Lower leg skin (tissue), 4 donors: ENCODE measurements around the gene NTNG1. TPM values are rescaled to one million over a fixed set of nuclear protein-coding genes. Genes with fewer than 3 reads are reported as not detected.

Experiments
- DNase-seq, 2 donors: peaks; one replicate each; pipeline ENCODE4 v3.0.0-alpha.2; 2019; ENCODE audit warnings: low spot score in 2 of 2
- H3K4me3 ChIP-seq: fragments of 200-600 bp; sonication (generic); 2 replicates; pipeline ENCODE4 v1.5.1; 2017; ENCODE audit warnings: mild to moderate bottlenecking, low read depth; ENCODE audit not compliant: poor library complexity, severe bottlenecking
- POLR2A ChIP-seq, 2 donors: fragments of 450-650 bp; IDR thresholded peaks; one replicate each; pipeline ENCODE4 v1.6.1; 2016 to 2017; ENCODE audit warnings: antibody characterized with exemption in 2 of 2, mild to moderate bottlenecking in 1 of 2, moderate library complexity in 1 of 2
- WGBS, 2 donors: methylation state at CpG; one replicate each; pipeline ENCODE4 v1.1.5; 2018; 5-methylcytosine and 5-hydroxymethylcytosine counted together
- intact Hi-C: fragments of 100-400 bp; cut with DNase I; formaldehyde crosslinking; loops from one replicate; pipeline ENCODE4 v1.15.0; 2023; ENCODE audit warnings: low total_unique reads
- total RNA-seq, 4 donors: library from RNA; depleted of rRNA; stranded (reverse); fragments of >200 nt; gene quantifications; one replicate each; pipeline ENCODE4 v1.1.0, GENCODE V29; 2016
- TF ChIP-seq, protein P1 (sequence below), 3 donors: fragments of 450-650 bp; IDR thresholded peaks; one replicate each; pipeline ENCODE4 v1.5.1; 2016; ENCODE audit warnings: antibody characterized with exemption in 3 of 3, mild to moderate bottlenecking in 3 of 3, moderate library complexity in 2 of 3

NTNG1 gene
- total RNA-seq, 4 donors from 2014 or later = 2.6 to 8.1 (median 3.4) TPM

DNA sequence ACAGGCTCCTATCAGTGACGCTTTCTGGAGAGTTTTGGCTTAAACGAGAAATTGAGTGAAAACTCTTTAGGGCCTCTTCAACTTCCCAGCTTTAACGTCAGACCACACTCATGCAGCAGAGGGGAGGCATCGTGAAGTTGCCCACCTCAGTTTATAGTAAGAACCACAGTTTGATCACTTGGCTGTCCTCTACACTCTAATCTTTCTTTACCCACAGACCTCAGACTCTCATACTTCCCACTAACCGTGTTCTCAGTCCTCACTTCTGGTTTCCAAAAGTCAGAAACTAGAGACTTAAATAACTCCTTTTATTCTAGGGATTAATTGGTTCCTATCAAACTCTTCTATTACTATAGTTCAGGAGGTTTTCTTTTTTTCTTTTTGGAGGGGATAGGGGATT is 302.2 kb downstream of the NTNG1 start:
- TF ChIP-seq POLR2A (IDR thresholded peaks at IDR 0.05) = no peak
- TF ChIP-seq, protein P1, sequence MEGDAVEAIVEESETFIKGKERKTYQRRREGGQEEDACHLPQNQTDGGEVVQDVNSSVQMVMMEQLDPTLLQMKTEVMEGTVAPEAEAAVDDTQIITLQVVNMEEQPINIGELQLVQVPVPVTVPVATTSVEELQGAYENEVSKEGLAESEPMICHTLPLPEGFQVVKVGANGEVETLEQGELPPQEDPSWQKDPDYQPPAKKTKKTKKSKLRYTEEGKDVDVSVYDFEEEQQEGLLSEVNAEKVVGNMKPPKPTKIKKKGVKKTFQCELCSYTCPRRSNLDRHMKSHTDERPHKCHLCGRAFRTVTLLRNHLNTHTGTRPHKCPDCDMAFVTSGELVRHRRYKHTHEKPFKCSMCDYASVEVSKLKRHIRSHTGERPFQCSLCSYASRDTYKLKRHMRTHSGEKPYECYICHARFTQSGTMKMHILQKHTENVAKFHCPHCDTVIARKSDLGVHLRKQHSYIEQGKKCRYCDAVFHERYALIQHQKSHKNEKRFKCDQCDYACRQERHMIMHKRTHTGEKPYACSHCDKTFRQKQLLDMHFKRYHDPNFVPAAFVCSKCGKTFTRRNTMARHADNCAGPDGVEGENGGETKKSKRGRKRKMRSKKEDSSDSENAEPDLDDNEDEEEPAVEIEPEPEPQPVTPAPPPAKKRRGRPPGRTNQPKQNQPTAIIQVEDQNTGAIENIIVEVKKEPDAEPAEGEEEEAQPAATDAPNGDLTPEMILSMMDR (IDR thresholded peaks at IDR 0.05) = no peak
- 63 to 73% methylated on average over 5 of the region's 5 CpGs for WGBS, 2 donors
- no peak for DNase-seq
- intact Hi-C loops = no loop called here
- no peak overlapping the region for H3K4me3 ChIP-seq

DNA sequence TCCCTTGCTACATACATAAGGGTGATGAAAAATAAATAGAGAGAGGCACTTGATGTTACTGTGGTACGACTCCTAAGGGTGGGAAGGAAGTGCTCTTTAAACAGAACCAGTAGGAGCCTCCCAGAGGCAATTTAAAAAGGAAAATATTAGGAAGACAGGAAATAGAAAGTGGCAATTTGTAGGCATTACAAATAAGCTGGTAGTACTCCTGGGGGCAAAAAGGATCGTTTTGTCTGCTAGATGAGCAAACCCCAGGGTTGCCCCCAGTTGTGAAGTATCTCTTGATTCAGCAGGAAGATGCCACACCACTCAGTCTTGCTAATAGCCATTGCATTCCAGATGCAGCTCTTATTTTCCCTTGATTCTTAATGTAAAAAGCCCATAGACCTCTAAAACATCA is 303.0 kb downstream of the NTNG1 start:
- intact Hi-C loops = no loop called here
- WGBS, 2 donors = 55 to 61% methylated on average over 2 of the region's 2 CpGs
- DNase-seq = no peak
- no peak overlapping the region for H3K4me3 ChIP-seq
- TF ChIP-seq POLR2A (IDR thresholded peaks at IDR 0.05) = no peak
- TF ChIP-seq, protein P1 (IDR thresholded peaks at IDR 0.05) = no peak

DNA sequence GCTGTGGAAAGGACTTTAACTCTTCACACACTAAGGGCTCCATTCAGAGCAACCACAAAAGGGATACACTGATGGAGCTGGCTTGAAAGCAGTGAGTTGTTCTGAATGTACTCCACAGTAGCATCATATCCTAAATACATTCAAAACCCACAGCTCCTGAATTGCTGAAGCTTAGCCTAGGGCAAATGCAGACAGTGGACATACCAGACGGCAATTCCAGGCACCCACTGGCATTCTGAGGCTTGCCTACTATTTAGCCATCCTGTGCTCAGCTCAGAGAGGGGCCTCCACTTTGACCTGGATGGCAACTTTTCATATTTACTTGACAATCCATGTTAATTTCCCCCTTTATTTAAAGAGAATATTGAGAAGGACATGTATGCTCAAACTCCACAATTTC is 303.5 kb downstream of the NTNG1 start:
- no peak for DNase-seq
- H3K4me3 ChIP-seq = no peak overlapping the region
- TF ChIP-seq, protein P1 (IDR thresholded peaks at IDR 0.05) = no peak
- TF ChIP-seq POLR2A (IDR thresholded peaks at IDR 0.05) = no peak
- WGBS, 2 donors = 83 to 100% methylated on average over 1 of the region's 1 CpG
- intact Hi-C loops = no loop called here

DNA sequence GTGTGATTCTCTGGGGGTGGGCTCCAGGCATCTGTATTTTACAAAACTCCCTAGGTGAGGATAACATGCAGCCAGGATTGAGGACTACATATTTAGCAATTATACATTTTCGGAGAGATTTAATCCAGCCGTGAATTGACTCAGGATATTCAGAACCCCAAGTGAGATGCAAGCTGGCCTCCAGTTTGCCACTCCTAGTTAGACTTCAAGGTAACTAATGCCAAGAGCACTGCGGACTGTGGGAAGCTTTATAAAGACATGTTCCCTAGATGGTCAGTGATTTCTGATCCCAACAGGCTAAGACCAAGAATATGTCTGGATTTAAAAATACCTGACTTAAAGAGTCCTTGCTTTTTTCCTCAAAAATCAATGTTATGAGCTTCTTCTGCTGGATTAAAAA is 308.5 kb downstream of the NTNG1 start:
- DNase-seq = no peak
- H3K4me3 ChIP-seq = no peak overlapping the region
- intact Hi-C loops = no loop called here
- TF ChIP-seq, protein P1 (IDR thresholded peaks at IDR 0.05) = no peak
- no peak for TF ChIP-seq POLR2A (IDR thresholded peaks at IDR 0.05)
- 91 to 94% methylated on average over 3 of the region's 3 CpGs for WGBS, 2 donors

DNA sequence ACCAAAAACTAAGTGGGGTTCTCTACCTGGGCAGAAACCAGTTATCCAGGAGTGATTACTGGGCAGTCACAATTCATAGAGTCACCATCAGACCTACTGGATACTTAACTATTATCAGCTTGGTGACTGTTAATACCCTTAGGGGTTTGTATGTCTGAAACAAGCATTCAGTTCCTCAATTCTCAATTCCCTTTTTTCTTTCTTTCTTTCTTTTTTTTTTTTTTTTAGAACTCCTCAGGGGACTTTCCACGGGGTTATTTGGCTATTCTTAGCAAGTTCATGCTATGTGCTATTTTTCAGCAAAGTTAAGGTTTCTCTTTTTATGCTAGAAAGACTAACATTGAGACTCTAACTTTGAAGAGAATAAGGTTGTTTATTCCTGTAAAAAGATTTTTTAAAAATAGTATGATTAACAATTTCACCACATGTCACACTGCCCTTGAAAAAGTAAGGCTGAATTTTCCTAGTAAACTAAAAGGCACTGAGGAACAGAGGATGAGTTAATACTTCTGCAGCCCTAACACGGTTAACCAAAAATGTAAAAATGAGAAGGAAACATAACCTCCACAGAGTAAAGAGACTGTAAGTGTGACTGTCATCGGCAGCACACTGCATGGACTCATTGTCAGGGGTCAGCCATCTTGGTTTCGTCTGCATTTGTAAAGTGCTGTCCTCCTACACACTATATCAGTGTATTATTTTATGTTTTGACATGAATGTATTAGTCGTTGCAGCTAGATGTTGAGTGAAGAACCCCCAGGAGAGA is 310.2 kb downstream of the NTNG1 start:
- no peak overlapping the region for H3K4me3 ChIP-seq
- TF ChIP-seq, protein P1 (IDR thresholded peaks at IDR 0.05) = no peak
- no peak for TF ChIP-seq POLR2A (IDR thresholded peaks at IDR 0.05)
- intact Hi-C loops = no loop called here
- DNase-seq = no peak
- 66 to 69% methylated on average over 5 of the region's 5 CpGs for WGBS, 2 donors

DNA sequence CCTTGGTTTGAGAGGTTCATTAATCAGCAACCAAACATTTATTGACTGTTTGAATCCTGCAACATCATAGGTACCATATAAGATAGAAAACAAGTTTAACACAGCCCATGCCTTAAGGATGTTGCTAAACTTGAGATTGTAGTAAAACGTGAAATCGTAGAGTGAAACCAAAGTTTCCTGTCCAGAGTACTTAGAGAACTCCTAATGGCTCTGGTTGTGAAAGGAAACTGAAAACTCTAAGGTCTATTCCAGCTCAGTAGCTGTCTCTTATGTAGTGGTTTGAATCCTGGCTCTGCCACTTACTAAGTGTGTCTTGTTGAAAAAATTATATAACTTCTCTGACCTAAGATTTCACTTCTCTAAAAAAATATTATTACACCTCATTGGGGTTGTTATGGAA is 310.9 kb downstream of the NTNG1 start:
- TF ChIP-seq POLR2A (IDR thresholded peaks at IDR 0.05) = no peak
- TF ChIP-seq, protein P1 (IDR thresholded peaks at IDR 0.05) = no peak
- intact Hi-C loops = no loop called here
- no peak overlapping the region for H3K4me3 ChIP-seq
- 67 to 80% methylated on average over 2 of the region's 2 CpGs for WGBS, 2 donors
- DNase-seq = no peak
